Activated CD4-positive, alpha-beta T cell treated with anti-CD3 and anti-CD28 coated beads, Interleukin-2, amount 50 U/mL, for 16 hours (primary cell): ENCODE measurements around the gene TNFRSF9.

Source experiments
- DNase-seq: peaks from one replicate; pipeline ENCODE4 v3.0.0-alpha.2; 2020

TNFRSF9 gene

DNA sequence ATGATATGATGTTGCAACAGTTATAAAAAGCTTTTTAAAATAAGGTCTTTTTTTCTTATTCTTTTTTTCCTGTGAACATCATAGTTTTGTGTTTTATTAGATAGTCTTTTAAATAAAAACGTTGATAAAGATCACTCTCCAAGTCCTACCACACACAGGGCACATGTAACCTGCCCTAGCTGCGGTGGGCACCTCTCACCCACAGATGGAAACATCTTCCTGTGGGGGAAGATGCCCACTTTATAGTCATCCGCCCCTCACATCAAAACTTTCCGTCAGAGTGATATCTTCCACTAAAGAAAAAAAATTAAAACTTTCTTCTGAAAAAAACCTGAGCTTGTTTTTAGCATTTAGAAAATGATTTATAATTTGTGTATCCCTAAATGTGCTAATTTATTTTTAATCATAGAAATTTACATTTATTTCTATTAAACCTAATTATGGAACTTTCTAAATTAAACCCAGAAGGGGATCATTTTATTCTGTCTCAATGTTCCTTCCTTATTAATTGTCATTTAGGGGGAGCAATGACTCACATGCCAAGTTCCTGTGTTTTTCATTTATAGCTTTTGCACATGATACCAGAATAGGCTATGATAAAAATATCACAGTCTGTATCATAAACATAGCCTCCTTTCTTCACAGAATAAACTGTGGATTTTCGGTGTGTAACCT lies 24.7 kb downstream of the TNFRSF9 start:
- no peak for DNase-seq

DNA sequence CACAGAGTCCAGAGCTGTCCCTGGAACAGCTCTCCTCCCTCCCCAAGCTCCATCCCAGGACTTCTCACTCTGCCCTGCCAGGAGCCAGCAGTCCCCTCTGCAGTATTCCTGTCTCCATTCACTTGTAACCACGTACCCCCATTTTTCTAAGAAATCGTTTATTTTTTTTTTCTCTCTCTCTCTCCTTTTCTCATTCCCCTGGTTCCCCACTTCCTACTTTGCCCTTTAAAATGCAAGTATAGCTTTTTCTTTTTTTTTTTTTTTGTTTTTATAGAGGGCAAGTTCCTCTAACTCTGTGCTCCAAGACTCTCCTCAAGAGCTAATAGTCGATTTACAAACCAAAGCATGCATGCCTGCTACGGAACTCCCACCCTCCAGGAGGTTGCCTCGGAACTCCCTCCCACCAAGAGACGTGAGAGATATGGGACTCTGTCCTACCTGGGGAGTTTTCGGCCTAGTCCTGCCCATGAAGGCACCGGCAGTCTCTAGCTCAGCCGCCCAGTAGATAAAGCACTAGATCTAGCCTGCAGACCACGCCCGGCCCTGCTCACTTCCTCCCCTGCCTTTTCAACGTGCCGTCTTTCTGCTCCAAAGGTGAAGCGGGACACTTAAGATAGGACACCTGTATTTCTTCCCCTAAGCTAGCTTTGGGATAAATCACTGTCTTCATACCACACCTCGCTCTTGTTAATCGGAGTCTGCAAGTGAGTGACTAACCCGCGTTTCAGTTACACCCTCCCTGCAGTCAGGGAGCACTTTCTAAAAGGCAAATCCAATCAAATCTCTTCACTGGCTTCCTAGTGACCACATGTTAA lies 27.7 kb downstream of the TNFRSF9 start:
- no peak for DNase-seq

DNA sequence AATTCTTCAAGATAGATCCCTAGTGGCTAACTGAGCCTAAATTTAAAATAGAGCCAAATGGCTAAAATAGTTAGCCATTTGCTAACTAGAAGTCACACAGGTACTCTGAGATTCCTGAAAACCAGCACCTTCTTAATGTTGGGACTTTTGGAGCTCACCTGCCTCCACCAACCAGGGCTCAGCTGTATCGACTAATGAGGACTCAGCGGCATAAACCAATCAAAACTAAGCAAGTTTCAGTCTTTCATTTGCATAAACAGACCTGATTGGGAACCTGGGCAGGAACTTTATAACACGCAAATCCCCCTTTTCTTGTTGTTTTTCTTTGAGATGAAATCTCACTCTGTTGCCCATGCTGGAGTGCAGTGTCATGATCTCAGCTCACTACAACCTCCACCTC lies 28.5 kb downstream of the TNFRSF9 start:
- DNase-seq: no peak

DNA sequence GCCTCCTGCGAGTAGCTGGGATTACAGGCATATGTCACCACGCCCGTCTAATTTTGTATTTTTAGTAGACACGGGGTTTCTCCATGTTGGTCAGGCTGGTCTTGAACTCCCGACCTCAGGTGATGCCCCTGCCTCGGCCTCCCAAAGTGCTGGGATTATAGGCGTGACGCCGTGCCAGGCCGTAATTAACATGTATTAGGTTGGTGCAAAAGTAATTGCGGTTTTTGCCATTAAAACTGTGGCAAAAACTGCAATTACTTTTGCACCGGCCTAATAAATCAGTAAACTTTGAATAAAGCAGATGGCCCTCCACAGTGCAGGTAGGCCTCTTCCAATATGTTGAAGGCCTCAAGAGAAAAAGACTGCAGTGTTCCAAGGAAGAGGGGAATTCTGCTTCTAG lies 35.4 kb downstream of the TNFRSF9 start:
- no peak for DNase-seq

DNA sequence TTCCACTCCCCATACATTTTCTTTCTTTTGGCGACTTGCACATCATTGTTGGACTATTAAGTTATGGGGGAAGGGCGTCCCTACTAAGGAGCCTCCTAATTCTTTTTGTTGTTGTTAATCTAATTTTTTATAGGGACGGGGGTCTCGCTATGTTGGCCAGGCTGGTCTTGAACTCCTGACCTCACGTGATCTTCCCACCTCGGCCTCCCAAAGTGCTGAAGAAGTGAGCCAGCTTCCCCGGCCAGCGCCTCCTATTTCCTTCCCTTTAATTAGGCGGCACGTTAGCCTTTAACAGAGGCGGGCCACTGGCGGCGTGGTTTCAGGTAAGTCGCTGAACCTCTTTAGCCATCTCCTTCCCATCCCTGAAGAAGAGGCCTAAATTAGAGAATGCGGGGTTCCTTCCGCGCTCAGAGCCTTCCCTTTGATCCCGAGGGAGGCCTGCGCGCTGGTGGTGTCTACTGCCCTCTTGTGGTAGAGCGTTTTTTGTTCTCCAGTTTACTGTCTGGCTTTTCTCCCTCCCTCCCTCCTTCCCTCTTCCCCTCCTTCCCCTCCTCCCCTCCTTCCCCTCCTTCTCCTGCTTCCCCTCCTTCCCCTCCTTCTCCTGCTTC lies 38.1 kb downstream of the TNFRSF9 start:
- DNase-seq: peak; percentile 70

DNA sequence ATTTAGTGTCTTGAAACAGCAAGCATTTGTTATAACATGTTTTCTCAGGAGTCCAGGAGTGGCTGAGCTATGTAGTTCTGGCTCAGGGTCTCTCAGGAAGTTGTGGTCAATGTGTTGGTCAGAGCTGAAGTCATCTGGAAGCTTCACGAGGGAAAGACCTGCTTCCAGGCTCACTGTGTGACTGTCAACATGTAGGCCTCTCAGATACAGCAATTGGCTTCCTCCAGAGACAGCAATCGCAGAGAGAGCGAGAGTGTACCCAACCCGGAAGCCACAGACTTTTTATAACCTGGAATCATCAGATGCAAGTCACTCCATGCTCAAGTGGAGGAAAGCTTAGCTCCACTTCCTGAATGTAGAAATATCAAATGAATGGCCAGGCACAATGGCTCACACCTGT lies 40.9 kb downstream of the TNFRSF9 start:
- no peak for DNase-seq

DNA sequence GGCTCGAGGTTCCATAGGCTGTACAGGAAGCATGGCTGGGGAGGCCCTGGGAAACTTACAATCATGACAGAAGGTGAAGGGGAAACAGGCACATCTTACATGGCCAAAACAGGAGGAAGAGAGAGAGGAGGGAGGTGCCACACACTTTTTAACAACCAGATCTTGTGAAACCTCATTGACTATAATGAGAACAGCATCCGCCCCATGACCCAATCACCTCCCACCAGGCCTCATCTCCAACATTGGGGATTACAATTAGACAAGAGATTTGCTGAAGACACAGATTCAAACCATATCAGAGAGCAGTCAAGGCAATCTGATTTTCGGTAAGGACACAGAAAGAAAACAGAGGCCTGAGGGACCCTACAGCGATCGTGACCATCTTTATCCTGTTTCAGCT lies 41.7 kb downstream of the TNFRSF9 start:
- DNase-seq: no peak

DNA sequence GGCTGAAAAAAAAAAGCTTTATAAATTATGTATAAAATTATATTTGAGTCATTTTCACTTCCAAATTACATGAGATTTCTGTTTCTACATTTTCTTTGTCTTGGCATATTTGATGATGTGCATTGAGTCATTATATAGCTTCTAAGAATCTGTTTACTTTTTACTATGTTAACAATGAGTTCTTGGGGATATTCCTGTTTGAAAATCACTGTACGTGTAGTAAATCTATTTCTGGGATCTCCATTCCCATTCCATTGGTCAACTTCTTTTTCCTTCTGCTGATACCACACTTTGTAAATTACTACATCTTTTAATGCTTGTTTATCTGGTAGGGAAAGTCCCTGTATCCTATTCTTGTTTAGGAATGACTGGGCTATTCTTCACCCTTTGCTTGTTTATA lies 43.6 kb downstream of the TNFRSF9 start:
- no peak for DNase-seq

DNA sequence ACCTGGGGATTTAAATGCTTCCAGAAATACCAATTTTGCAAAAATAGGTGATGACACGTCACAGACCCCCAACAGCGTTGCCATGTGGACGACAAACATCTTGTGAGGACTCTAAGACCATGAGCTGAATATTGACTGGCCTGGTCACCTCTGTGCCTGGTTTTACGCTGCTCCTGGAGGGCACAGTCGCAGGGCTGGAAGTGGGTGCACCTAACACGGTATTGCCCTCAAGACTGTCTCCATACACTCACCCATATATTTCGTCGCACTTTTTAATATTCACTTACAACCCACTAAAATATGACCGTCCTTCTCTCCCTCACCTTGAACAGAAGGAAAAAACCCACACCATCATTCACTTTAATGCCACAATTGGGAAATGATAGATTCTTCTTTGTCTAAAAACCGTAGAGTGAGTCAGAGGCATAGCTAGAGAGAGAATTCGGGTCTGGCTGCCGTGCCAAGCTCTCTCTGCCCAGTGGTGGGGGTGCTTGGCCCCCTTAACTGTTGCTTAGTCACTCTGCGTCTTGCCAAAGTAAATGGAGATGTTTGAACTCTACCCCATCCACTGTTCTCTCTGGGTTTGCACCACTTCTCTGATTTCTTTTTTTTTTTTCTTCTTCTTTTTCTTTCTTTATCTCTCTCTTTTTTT lies 47.0 kb downstream of the TNFRSF9 start:
- DNase-seq: no peak

DNA sequence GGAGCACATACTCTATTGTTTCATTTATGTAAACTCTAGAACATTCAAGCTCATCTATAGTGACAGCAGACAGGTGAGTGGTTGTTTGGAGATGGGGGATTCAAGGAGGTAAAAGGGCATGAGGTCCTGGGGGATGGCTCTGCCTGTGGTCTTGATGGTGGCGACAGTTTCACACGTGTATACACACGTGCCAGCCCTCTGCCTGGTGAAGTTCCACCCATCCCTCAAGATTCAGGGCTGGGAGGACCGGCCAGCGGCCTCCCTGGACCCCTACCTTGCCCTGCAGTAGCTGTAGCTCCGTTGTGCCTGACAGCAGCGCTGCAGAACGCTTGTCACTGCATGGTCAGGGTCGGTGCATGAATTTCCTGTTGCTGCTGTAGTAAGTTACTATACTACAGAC lies 48.8 kb downstream of the TNFRSF9 start:
- DNase-seq: no peak

DNA sequence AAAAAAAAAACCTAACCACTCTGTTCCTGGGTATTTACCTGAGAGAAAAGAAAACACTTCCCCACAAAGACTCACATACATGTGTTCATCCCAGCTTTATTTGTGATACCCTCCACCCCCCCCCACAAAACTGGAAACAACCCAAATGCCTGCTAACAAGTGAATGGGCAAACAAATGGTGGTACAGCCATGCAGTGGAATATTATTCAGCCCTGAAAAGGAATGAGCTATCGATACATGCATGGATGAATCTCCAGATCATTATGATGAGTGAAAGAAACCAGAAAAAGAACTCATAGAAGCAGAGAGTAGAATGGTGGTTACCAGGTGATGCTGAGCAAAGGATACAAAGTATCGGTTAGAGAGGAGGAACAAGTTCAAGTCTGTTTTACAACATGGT lies 49.8 kb downstream of the TNFRSF9 start:
- DNase-seq: no peak

DNA sequence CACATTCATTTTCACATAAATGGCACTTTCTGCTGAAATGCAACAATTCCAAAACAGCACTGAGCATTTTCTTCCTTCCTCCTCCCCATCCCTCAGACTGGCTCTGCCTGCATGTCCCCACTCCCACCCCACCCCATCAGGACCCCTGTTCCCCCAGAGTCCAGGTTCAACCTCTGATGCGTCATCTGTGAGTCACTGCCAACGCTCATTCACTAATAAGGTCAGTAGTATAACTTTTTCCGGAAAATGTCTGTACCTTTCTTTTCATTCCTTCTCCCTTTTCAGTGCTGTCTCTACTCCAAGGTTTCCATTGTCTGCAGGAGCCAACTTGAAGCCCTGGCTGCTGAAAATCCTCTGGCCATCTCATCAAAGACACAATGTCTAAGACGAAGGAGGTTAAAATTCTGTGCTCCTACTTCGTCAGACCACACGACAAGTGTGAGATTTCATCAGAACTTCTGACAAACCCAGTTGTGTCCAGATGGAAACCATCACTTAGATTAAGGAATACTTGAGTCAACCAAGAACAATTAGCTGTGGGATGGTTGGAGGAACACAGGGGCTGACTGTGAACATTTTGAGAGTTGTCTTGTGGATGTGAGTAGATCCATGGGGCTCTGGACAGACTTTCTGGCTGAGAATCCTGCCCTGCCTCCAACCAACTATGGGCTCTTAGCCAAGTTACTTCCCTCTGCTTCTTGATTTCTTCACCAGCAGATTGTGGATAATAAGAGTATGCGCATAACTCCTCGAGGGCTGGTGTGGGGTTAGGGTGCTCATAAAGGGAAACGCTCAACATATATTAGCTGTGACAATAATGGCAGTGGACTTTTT lies 52.2 kb downstream of the TNFRSF9 start:
- no peak for DNase-seq

DNA sequence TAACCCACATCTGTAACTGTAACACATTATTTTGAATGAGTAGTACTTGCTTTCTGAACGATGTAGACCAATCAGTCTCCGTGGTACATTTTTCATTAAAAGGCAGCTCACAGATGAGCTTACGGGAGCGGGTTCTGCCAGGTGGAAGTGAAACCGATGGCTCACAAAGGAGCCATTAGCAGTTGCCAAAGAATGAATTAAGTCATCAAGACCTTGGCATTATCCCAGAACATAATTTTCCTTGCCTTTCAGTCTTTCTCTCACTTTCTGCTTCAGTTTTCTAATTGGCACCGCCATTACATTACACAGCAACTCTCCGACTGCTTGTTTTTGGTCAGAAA lies 54.3 kb downstream of the TNFRSF9 start:
- DNase-seq: no peak

DNA sequence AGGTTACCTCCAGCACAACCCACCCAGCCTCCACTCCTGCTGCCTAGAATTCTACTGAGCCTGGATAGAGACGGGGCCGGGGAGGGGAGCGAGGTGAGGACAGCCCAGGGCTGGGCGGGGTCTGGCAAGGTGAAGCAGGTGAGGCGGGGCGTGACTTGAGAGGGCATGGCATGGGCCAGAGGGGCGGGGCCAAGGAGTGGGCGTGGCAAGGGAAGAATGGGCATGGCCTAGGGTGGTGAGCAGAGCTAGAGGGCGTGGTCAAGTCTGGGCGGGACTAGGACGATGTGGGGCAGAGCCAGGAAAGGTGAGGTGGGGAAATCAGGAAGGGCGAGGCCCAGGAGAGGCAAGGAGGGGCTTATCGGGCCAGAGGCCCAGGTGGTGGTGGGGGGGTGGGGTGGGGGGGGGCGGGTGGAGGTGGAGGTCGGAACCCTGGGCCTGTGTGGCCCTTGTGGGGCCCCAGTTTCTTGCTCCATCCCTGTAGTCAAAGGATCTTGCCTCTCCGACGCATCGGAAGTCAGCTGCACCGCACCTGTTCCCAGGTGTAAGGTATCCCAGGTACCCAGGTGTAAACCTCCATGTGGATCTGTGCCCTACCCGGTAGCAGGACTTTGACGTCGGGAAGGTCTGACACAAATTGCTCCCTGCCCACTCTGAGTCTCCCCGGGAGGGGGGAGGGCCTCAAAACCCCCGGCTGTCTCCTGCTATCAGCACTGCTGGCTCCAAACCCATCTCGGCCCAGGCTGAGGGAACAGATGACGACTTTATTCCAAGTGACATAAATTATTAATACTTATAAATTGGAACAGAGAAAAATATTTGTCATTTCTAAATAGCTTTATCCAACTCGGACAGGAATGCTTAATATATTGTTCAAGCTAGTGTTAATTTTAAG lies 54.9 kb downstream of the TNFRSF9 start:
- peak; percentile 9 for DNase-seq

DNA sequence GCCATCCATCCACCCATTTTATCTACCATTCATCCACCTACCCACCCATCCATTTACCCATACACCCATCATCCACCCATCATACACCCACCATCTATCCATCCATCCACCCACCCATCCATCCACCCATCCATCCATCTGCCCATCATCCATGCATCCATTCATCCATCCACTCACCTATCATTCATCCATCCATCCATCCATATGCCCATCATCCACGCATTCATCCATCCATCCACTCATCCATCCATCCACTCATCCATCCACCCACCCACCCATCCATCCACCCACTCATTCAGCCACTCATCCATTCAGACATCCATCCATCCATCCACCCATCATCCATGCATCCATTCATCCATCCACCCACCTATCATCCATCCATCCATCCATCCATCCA lies 55.9 kb downstream of the TNFRSF9 start:
- no peak for DNase-seq

DNA sequence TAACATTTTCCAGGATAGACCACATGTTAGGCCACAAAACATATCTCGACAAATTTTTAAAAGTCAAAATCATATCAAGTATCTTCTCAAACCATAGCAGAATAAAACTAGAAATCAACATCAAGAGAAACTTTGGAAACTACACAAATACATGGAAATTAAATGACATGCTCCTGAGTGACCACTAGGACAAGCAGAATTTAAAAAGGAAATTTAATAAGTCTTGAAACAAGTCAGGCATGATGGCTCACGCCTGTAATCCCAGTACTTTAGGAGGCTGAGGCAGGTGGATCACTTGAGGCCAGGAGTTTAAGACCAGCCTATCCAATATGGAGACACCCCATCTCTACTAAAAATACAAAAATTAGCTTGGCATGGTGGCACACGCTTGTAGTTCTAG lies 61.4 kb downstream of the TNFRSF9 start:
- no peak for DNase-seq

DNA sequence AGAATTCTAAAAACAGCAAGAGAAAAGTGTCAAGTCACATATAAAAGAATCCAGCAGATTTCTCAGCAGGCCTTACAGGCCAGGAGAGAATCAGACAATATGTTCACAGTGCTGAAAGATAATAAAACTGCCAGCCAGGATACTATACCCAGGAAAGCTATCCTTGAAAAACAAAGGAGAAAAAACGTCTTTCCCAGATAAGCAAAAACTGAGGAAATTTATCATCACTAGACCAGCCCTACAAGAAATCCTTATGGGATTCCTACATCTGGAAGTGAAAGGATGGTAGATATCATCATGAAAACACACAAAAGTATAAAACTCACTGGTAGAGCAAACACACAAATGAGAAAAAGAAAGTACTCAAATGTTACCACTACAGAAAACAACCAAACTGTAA lies 62.6 kb downstream of the TNFRSF9 start:
- no peak for DNase-seq

DNA sequence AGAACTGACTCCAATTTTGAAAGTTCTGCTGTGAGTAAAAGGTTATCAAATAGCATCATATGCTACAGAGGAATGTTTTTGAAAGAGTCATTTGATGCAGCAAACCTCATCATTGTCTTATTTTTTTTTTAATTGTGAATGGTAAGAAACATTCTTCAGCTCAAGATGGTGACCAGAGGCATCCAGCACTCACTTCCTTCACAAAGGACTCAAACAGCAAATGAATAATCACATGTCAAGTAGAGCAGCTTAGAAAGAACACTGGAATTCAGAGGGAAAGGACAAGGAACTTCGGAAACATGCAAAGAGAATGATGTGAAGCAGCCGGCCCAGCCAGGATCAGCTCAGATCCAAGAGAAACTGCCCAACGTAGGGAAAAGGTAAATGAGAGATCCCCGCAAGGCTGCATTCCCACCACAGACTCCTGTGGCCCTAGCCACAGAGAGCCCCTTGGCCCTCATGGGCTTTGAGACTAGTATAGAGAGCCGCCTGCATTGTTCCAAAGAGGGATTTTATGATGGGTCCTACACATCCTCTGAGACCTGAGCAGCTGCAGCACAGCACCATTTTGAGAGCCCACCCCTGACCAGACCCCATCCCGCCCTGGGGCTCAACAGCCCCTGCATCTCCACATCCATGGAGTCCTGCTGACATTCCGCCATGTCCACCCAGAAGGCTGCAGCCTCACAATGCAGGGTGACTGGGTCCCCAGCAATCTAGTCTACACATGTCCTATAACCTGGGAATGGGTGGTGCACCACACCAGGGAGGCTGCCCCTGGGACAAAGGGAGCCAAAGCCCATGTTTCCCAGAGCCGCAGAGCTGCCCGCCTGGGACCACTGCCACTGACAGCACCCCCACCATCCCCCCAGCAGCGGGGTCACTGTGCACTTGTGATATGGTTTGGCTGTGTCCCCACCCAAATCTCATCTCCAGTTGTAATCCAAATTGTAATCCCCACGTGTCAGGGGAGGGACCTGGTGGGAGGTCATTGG lies 66.5 kb downstream of the TNFRSF9 start:
- no peak for DNase-seq

DNA sequence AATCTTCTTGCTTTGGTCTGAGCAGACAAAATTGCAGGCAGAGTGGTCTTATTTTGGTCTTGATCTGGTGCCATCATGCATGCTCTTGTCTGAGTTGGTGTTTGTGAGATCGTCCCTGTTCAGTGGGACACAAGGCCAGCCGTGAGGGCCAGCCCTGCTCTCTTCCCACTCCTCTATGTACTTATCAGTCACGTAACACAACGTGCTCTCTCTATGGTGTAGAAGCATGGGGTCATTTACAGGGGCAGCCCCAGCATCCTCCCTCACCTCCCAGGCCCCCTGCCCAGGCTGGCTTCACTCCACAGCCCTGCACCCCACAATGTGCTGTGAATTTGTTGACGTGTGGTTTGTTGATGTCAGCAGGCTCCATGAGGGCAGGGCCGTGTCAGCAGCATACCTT lies 69.5 kb downstream of the TNFRSF9 start:
- DNase-seq: no peak

DNA sequence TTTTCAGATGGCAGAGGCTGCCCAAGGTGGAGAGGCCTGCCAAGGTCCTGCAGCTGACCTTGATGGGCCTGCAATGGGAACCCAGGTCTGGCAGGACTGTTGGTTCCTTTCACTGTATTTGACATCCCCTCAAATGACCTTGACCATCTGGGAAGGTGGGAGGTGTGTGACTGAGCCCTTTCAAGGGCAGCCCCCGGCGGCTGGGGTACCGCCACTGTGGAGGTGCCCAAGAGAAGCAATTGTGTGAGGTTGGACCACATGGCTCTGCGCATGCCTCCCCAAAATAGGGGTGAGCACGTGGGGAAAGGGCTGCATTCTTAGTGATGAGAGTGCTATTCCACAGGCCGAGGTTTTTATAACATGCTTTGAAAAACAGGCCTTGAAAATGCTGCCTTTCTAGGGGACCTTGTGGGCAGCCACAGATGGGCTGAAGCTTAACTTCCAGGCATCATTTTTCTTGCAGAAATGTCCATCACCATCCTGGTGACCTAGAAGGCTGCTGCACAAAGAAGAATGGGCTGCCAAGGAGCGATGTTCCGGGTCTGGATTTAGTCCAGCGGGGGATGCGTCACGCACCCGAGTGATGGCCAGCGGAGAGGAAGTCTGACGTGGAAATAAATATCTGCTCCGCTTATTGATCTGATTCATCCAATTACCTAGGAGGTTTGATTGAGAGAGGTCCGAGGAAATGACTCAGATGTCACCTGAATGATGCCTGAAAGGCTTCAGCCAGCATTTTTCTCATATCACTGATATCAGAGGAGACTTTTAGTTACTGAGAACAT lies 71.3 kb downstream of the TNFRSF9 start:
- DNase-seq: no peak
